ENCODE measurements around the gene CDCA7. TPM values are rescaled to one million over a fixed set of nuclear protein-coding genes. Genes with fewer than 3 reads are reported as not detected.

Gene CDCA7
- total and polyA plus RNA-seq, 2 of the 13 experiments (the other 11 are each of a cell fraction or from before 2014, with no cell fraction given): 46.2 to 57.8 TPM

DNA sequence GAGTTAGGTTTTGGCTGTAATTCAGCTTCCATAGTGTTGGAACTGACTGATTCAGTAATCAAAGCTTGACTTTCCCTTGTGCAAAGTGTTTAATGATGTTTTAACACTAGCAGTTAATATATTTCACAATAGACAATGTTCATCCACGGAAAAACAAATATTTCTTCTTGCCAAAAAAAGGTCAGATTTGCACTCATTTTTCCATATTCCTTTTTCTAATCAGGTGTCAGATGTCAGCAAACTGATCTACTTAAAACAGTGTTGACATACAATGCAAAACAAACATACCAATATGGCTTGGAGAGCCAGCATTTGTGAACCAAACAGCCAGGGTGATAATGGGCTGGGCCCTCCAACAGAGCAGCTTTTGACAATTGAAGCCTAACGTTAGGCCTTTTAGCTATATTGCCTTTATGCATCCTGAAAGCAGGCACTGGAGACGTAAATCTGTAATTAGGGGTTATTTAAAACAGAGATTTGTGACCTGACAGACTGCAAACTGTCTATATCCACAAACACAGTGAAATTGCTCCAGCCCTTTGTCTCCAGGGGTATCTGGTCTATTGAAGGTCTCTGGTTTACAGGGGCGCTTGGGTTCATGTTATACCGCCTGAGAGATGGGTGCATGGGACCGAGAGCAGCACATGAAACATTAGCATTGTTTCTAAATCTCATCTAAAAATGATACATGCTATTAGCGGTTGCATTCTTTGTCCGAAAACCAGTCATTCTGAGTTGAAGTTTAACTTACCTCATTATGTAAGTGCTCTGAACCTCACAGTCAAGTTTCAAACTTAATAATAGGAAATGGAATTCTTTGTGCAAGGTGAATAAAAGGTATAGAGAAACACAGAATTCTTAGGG, 7.1 kb upstream of the CDCA7 start (continued):
- TF ChIP-seq ZNF577 (CRISPR knock-in tag; IDR thresholded peaks at IDR 0.05; ENCODE audit: borderline replicate concordance, low read depth) (no peak), HDAC2 (CRISPR knock-in tag; IDR thresholded peaks at IDR 0.05) (peak; percentile 41; the same call in 1 of the 2 replicates), NR2C2 (CRISPR knock-in tag; IDR thresholded peaks at IDR 0.05; ENCODE audit: borderline replicate concordance) (no peak), HNRNPL (IDR thresholded peaks at IDR 0.05; ENCODE audit: low read depth, low read length) (no peak), SAP130 (CRISPR knock-in tag; IDR thresholded peaks at IDR 0.05; ENCODE audit: low read depth) (peak; percentile 47; the same call in 1 of the 2 replicates), BHLHE40 (IDR thresholded peaks at IDR 0.05; ENCODE audit: low read length) (no peak), SOX5 (CRISPR knock-in tag; IDR thresholded peaks at IDR 0.05; ENCODE audit: borderline replicate concordance) (peak; percentile 76), CEBPG (CRISPR knock-in tag; IDR thresholded peaks at IDR 0.05) (peak; percentile 39), SMARCC2 (IDR thresholded peaks at IDR 0.05) (no peak), NR2F6 (IDR thresholded peaks at IDR 0.05) (peak; percentile 51), NR2F6 (CRISPR knock-in tag; IDR thresholded peaks at IDR 0.05) (no peak), SP5 (CRISPR knock-in tag; IDR thresholded peaks at IDR 0.05; ENCODE audit: borderline replicate concordance, low read depth) (0 out of 2 replicates have a peak, but pooled peaks have one; percentile 13)
- TF ChIP-seq, protein P1, sequence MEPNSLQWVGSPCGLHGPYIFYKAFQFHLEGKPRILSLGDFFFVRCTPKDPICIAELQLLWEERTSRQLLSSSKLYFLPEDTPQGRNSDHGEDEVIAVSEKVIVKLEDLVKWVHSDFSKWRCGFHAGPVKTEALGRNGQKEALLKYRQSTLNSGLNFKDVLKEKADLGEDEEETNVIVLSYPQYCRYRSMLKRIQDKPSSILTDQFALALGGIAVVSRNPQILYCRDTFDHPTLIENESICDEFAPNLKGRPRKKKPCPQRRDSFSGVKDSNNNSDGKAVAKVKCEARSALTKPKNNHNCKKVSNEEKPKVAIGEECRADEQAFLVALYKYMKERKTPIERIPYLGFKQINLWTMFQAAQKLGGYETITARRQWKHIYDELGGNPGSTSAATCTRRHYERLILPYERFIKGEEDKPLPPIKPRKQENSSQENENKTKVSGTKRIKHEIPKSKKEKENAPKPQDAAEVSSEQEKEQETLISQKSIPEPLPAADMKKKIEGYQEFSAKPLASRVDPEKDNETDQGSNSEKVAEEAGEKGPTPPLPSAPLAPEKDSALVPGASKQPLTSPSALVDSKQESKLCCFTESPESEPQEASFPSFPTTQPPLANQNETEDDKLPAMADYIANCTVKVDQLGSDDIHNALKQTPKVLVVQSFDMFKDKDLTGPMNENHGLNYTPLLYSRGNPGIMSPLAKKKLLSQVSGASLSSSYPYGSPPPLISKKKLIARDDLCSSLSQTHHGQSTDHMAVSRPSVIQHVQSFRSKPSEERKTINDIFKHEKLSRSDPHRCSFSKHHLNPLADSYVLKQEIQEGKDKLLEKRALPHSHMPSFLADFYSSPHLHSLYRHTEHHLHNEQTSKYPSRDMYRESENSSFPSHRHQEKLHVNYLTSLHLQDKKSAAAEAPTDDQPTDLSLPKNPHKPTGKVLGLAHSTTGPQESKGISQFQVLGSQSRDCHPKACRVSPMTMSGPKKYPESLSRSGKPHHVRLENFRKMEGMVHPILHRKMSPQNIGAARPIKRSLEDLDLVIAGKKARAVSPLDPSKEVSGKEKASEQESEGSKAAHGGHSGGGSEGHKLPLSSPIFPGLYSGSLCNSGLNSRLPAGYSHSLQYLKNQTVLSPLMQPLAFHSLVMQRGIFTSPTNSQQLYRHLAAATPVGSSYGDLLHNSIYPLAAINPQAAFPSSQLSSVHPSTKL (CRISPR knock-in tag; IDR thresholded peaks at IDR 0.05): peak; percentile 71; the same call in 1 of the 2 replicates
- TF ChIP-seq, protein P2, sequence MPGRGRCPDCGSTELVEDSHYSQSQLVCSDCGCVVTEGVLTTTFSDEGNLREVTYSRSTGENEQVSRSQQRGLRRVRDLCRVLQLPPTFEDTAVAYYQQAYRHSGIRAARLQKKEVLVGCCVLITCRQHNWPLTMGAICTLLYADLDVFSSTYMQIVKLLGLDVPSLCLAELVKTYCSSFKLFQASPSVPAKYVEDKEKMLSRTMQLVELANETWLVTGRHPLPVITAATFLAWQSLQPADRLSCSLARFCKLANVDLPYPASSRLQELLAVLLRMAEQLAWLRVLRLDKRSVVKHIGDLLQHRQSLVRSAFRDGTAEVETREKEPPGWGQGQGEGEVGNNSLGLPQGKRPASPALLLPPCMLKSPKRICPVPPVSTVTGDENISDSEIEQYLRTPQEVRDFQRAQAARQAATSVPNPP (CRISPR knock-in tag; IDR thresholded peaks at IDR 0.05): 0 out of 2 replicates have a peak, but pooled peaks have one; percentile 26
- TF ChIP-seq, protein P3, sequence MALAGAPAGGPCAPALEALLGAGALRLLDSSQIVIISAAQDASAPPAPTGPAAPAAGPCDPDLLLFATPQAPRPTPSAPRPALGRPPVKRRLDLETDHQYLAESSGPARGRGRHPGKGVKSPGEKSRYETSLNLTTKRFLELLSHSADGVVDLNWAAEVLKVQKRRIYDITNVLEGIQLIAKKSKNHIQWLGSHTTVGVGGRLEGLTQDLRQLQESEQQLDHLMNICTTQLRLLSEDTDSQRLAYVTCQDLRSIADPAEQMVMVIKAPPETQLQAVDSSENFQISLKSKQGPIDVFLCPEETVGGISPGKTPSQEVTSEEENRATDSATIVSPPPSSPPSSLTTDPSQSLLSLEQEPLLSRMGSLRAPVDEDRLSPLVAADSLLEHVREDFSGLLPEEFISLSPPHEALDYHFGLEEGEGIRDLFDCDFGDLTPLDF (CRISPR knock-in tag; IDR thresholded peaks at IDR 0.05): no peak
- TF ChIP-seq, protein P4, sequence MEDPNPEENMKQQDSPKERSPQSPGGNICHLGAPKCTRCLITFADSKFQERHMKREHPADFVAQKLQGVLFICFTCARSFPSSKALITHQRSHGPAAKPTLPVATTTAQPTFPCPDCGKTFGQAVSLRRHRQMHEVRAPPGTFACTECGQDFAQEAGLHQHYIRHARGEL (CRISPR knock-in tag; IDR thresholded peaks at IDR 0.05): no peak
- TF ChIP-seq, protein P5, sequence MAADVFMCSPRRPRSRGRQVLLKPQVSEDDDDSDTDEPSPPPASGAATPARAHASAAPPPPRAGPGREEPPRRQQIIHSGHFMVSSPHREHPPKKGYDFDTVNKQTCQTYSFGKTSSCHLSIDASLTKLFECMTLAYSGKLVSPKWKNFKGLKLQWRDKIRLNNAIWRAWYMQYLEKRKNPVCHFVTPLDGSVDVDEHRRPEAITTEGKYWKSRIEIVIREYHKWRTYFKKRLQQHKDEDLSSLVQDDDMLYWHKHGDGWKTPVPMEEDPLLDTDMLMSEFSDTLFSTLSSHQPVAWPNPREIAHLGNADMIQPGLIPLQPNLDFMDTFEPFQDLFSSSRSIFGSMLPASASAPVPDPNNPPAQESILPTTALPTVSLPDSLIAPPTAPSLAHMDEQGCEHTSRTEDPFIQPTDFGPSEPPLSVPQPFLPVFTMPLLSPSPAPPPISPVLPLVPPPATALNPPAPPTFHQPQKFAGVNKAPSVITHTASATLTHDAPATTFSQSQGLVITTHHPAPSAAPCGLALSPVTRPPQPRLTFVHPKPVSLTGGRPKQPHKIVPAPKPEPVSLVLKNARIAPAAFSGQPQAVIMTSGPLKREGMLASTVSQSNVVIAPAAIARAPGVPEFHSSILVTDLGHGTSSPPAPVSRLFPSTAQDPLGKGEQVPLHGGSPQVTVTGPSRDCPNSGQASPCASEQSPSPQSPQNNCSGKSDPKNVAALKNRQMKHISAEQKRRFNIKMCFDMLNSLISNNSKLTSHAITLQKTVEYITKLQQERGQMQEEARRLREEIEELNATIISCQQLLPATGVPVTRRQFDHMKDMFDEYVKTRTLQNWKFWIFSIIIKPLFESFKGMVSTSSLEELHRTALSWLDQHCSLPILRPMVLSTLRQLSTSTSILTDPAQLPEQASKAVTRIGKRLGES (CRISPR knock-in tag; IDR thresholded peaks at IDR 0.05; ENCODE audit: borderline replicate concordance): no peak
- TF ChIP-seq, protein P6, sequence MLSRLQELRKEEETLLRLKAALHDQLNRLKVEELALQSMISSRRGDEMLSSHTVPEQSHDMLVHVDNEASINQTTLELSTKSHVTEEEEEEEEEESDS (CRISPR knock-in tag; IDR thresholded peaks at IDR 0.05; ENCODE audit: borderline replicate concordance): no peak
- TF ChIP-seq, protein P7, sequence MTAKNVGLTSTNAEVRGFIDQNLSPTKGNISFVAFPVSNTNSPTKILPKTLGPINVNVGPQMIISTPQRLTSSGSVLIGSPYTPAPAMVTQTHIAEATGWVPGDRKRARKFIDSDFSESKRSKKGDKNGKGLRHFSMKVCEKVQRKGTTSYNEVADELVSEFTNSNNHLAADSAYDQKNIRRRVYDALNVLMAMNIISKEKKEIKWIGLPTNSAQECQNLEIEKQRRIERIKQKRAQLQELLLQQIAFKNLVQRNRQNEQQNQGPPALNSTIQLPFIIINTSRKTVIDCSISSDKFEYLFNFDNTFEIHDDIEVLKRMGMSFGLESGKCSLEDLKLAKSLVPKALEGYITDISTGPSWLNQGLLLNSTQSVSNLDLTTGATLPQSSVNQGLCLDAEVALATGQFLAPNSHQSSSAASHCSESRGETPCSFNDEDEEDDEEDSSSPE (CRISPR knock-in tag; IDR thresholded peaks at IDR 0.05): no peak

Data from HepG2 (cell line).